Loucy (cell line): ENCODE measurements around the gene VSTM2L.

Experiments
- CTCF ChIP-seq: fragments of 200-600 bp; sonication (generic); conservative IDR thresholded peaks from 2 replicates; pipeline ENCODE4 v1.5.1; 2014; ENCODE audit warnings: mild to moderate bottlenecking, antibody characterized with exemption, low read length
- EZH2phosphoT487 ChIP-seq: fragments of 200-600 bp; IDR thresholded peaks from 2 replicates; pipeline ENCODE4 v1.6.1; 2018; ENCODE audit warnings: antibody characterized with exemption, mild to moderate bottlenecking, moderate library complexity, borderline replicate concordance

GRCh38 chr20:37940858-37941257 is 37.9 kb downstream of the VSTM2L start:
- TF ChIP-seq EZH2phosphoT487 (no peak), CTCF (no peak)
